HUES48 (cell line): Measurements from ENCODE around the gene USO1.
"Not testable (repeated sequence)": the region's sequence is repeated elsewhere in the genome, so short reads cannot be mapped to it uniquely, and the experiment has no call there.

Experiments
- H3K27ac ChIP-seq: one replicate; pipeline ENCODE4 v1.7.0; 2013; ENCODE audit warnings: low read depth, low read length, inconsistent platforms
- H3K27me3 ChIP-seq: 2 replicates; pipeline ENCODE4 v1.6.1; 2013; ENCODE audit warnings: mild to moderate bottlenecking, low read length; ENCODE audit not compliant: control insufficient read depth, insufficient read depth
- H3K36me3 ChIP-seq: 2 replicates; pipeline ENCODE4 v1.6.1; 2013; ENCODE audit warnings: low read length; ENCODE audit not compliant: control insufficient read depth, insufficient read depth
- H3K4me1 ChIP-seq: 2 replicates; pipeline ENCODE4 v1.6.1; 2013; ENCODE audit warnings: mild to moderate bottlenecking, low read length; ENCODE audit not compliant: control insufficient read depth, insufficient read depth
- H3K4me3 ChIP-seq: 2 replicates; pipeline ENCODE4 v1.5.1; 2013; ENCODE audit warnings: mild to moderate bottlenecking, low read depth, low read length
- H3K9ac ChIP-seq: 2 replicates; pipeline ENCODE4 v1.6.1; 2013; ENCODE audit warnings: mild to moderate bottlenecking, low read depth, low read length, moderate library complexity
- H3K9me3 ChIP-seq: 2 replicates; pipeline ENCODE4 v1.6.1; 2013; ENCODE audit warnings: low read length; ENCODE audit not compliant: control insufficient read depth, insufficient read depth

Gene USO1

GRCh38 chr4:75777589-75777988 is 53.2 kb downstream of the USO1 start:
- H3K27ac ChIP-seq, result no peak overlapping the region
- no peak overlapping the region for H3K4me3 ChIP-seq
- no peaks in the 10 kb centered on the region for H3K9me3 ChIP-seq
- no peaks in the 10 kb centered on the region for H3K27me3 ChIP-seq
- H3K4me1 ChIP-seq, result no peaks in the 10 kb centered on the region
- H3K36me3 ChIP-seq, result peaks cover 99% of the 10 kb centered on the region
- no peak overlapping the region for H3K9ac ChIP-seq

GRCh38 chr4:75779105-75779757 is 54.9 kb downstream of the USO1 start:
- no peak overlapping the region for H3K27ac ChIP-seq
- H3K9ac ChIP-seq, result no peak overlapping the region
- no peak overlapping the region for H3K4me3 ChIP-seq
- no peaks in the 10 kb centered on the region for H3K9me3 ChIP-seq
- H3K27me3 ChIP-seq, result no peaks in the 10 kb centered on the region
- H3K4me1 ChIP-seq, result no peaks in the 10 kb centered on the region
- peaks cover 100% of the 10 kb centered on the region for H3K36me3 ChIP-seq

- no peak overlapping the region for H3K4me3 ChIP-seq
- H3K9ac ChIP-seq, result no peak overlapping the region
- H3K36me3 ChIP-seq, result peaks cover 100% of the 10 kb centered on the region
- no peaks in the 10 kb centered on the region for H3K27me3 ChIP-seq
- no peaks in the 10 kb centered on the region for H3K4me1 ChIP-seq
- no peaks in the 10 kb centered on the region for H3K9me3 ChIP-seq
- H3K27ac ChIP-seq, result no peak overlapping the region
These were observed 56.9 kb downstream of the USO1 start for GRCh38 chr4:75781305-75781704.

- Histone ChIP-seq H3K9ac (no peak overlapping the region), H3K36me3 (peaks cover 94% of the 10 kb centered on the region), H3K27ac (no peak overlapping the region), H3K27me3 (no peaks in the 10 kb centered on the region), H3K4me3 (no peak overlapping the region), H3K4me1 (no peaks in the 10 kb centered on the region), H3K9me3 (no peaks in the 10 kb centered on the region)
These were observed 62.1 kb downstream of the USO1 start for GRCh38 chr4:75786526-75786925.

GRCh38 chr4:75786938-75787337 is 62.6 kb downstream of the USO1 start:
- Histone ChIP-seq H3K27me3 (no peaks in the 10 kb centered on the region), H3K9ac (no peak overlapping the region), H3K36me3 (peaks cover 94% of the 10 kb centered on the region), H3K27ac (no peak overlapping the region), H3K4me3 (no peak overlapping the region), H3K9me3 (no peaks in the 10 kb centered on the region), H3K4me1 (no peaks in the 10 kb centered on the region)

GRCh38 chr4:75790024-75790423 is 65.6 kb downstream of the USO1 start:
- H3K27ac ChIP-seq, result no peak overlapping the region
- no peaks in the 10 kb centered on the region for H3K9me3 ChIP-seq
- no peak overlapping the region for H3K4me3 ChIP-seq
- H3K36me3 ChIP-seq, result peaks cover 92% of the 10 kb centered on the region
- H3K4me1 ChIP-seq, result peaks cover 10% of the 10 kb centered on the region; the same call in 1 of the 2 replicates
- no peak overlapping the region for H3K9ac ChIP-seq
- no peaks in the 10 kb centered on the region for H3K27me3 ChIP-seq

GRCh38 chr4:75800972-75801371 is 76.6 kb downstream of the USO1 start:
- Histone ChIP-seq H3K4me3 (no peak overlapping the region), H3K27ac (no peak overlapping the region), H3K9ac (no peak overlapping the region), H3K9me3 (no peaks in the 10 kb centered on the region), H3K36me3 (peaks cover 89% of the 10 kb centered on the region), H3K27me3 (no peaks in the 10 kb centered on the region), H3K4me1 (no peaks in the 10 kb centered on the region)

- H3K27ac ChIP-seq, H3K9ac ChIP-seq, H3K4me3 ChIP-seq, H3K4me1 ChIP-seq, H3K9me3 ChIP-seq, H3K27me3 ChIP-seq: not testable (repeated sequence)
- peaks cover 95% of the 10 kb centered on the region for H3K36me3 ChIP-seq
These were observed 81.7 kb downstream of the USO1 start for GRCh38 chr4:75806035-75806434.

- Histone ChIP-seq H3K4me1 (no peaks in the 10 kb centered on the region), H3K36me3 (peaks cover 31% of the 10 kb centered on the region), H3K9me3 (no peaks in the 10 kb centered on the region), H3K9ac (no peak overlapping the region), H3K27ac (no peak overlapping the region), H3K4me3 (no peak overlapping the region), H3K27me3 (no peaks in the 10 kb centered on the region)
These were observed 93.5 kb downstream of the USO1 start for GRCh38 chr4:75817901-75818300.

GRCh38 chr4:75819121-75819520 is 94.7 kb downstream of the USO1 start:
- H3K36me3 ChIP-seq, result peaks cover 18% of the 10 kb centered on the region
- no peak overlapping the region for H3K27ac ChIP-seq
- H3K4me1 ChIP-seq, result no peaks in the 10 kb centered on the region
- no peaks in the 10 kb centered on the region for H3K9me3 ChIP-seq
- H3K4me3 ChIP-seq, result no peak overlapping the region
- no peak overlapping the region for H3K9ac ChIP-seq
- no peaks in the 10 kb centered on the region for H3K27me3 ChIP-seq

GRCh38 chr4:75820197-75820596 is 95.8 kb downstream of the USO1 start:
- no peaks in the 10 kb centered on the region for H3K9me3 ChIP-seq
- no peak overlapping the region for H3K9ac ChIP-seq
- H3K4me3 ChIP-seq, result no peak overlapping the region
- no peak overlapping the region for H3K27ac ChIP-seq
- H3K4me1 ChIP-seq, result no peaks in the 10 kb centered on the region
- peaks cover 8% of the 10 kb centered on the region for H3K36me3 ChIP-seq
- no peaks in the 10 kb centered on the region for H3K27me3 ChIP-seq
